ENCODE data around the gene RAPGEF3. TPM values are rescaled to one million over a fixed set of nuclear protein-coding genes. Genes with fewer than 3 reads are reported as not detected.

Gene RAPGEF3
- total RNA-seq, 1 donor from 2014 or later, result 79.4 TPM

- DNase-seq (ENCODE audit: low spot score), result no peak
Observed at GRCh38 chr12:47744005-47744651, 14.6 kb downstream of the RAPGEF3 start.

- DNase-seq (ENCODE audit: low spot score), result no peak
Observed at GRCh38 chr12:47743311-47743860, 15.3 kb downstream of the RAPGEF3 start.

- no peak for DNase-seq (ENCODE audit: low spot score)
Observed at GRCh38 chr12:47742253-47742825, 16.3 kb downstream of the RAPGEF3 start.

DNA sequence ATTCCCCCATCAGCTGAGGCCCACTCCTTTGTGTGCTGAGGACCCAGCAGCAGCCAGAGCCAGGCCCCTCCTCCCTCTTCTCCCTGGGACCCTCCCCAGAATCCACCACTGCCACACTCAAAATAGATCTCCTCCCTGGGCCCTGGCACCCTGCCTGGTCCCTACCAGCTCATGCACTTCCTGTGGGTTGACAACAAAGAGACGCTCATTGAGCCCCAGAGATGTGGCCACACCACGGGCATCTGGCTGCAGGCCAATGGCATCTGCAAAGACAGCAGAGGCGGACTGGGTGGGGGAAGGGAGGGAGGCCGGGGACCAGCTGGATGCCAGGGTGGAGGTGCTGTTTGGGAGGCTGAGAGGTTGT, 17.4 kb downstream of the RAPGEF3 start:
- no peak for DNase-seq (ENCODE audit: low spot score)

DNA sequence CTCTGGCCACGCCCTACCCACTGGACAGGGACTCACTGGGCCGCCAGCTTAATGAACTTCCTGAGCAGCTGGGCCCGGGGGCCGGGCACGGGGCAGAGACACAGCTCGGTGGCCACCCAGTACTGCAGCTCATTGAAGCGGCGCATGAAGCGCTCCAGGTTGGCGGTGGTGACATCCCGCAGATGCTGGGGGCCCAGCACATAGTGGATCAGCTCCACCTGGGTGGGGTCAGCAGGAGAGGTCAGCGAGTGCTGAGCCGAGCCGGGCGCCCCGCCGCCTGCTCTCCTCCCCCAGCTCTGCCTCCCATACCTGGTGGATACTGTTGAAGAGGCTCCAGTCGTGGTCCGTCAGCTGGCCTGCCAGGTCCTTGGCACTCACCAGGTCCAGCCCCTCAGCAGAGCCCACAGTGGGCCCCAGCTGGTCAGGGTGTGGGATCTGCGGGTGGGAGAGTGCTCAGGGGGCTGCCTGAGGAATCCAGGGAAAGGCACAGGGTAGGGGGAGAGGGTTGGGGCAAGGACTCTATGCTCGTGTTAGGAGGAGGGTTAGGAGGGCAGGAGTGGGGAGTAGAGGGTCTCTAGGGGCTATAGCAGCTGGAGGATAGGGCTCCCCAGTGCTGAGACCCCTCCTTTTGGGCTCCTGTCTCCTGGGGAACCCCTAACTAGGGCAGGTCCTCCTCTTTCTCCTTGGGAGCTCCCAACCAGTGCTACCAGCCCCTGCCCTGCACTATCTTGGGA, 17.9 kb downstream of the RAPGEF3 start:
- DNase-seq (ENCODE audit: low spot score), result no peak

DNA sequence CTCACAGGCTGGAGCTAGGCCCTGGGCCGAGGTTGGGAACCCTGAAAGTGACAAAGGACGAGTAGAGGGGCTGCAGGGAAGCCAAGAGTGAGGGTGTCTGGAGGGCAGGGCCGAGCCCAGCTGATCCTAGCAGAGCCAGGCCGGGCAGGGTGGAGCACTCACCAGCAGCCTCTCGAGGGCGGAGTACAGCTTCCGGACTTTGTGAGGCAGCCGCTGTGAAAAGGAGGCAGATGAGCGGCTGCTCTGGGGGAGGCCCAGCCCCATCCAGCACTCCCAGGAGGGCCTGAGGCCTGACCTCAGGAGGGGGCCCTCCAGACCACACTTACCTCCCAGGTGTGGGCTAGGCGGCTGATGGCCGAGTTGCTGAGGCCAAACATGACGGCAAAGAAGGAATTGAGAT, 18.7 kb downstream of the RAPGEF3 start:
- DNase-seq (ENCODE audit: low spot score), result no peak

- no peak for DNase-seq (ENCODE audit: low spot score)
Observed at GRCh38 chr12:47739297-47739696, 19.4 kb downstream of the RAPGEF3 start.

- no peak for DNase-seq (ENCODE audit: low spot score)
Observed at GRCh38 chr12:47737936-47738594, 20.6 kb downstream of the RAPGEF3 start.

- DNase-seq (ENCODE audit: low spot score), result no peak
Observed at GRCh38 chr12:47736877-47737676, 21.6 kb downstream of the RAPGEF3 start.

- DNase-seq (ENCODE audit: low spot score), result no peak
Observed at GRCh38 chr12:47736216-47736615, 22.5 kb downstream of the RAPGEF3 start.

- DNase-seq (ENCODE audit: low spot score), result no peak
Observed at GRCh38 chr12:47735649-47736048, 23.0 kb downstream of the RAPGEF3 start.

- DNase-seq (ENCODE audit: low spot score), result no peak
Observed at GRCh38 chr12:47734725-47735480, 23.8 kb downstream of the RAPGEF3 start.

GRCh38 chr12:47733142-47733541, 25.5 kb downstream of the RAPGEF3 start:
- no peak for DNase-seq (ENCODE audit: low spot score)

- no peak for DNase-seq (ENCODE audit: low spot score)
Observed at GRCh38 chr12:47732504-47732903, 26.2 kb downstream of the RAPGEF3 start.

DNA sequence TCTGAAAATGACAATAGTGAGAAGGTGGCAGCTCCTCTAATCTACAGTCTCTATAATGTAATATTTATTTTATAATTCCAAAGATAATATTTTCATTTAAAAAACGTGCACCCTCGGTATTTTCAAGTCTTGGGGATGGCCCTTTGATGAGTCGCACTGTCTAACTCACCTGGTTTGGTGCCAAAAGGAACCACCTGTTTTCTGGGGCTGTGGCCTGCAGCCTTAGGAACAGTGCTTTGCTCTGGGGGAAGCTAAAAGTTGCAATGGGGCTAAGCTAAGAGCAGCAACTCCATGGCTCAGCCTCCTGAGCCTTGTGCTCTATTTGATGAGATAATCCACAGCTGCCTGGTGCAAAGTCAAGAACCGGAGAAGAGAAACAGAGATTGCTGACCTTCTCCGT, 27.0 kb downstream of the RAPGEF3 start:
- DNase-seq (ENCODE audit: low spot score), result no peak

- DNase-seq (ENCODE audit: low spot score), result no peak
Observed at GRCh38 chr12:47730341-47730744, 28.3 kb downstream of the RAPGEF3 start.

GRCh38 chr12:47729233-47729632, 29.4 kb downstream of the RAPGEF3 start:
- no peak for DNase-seq (ENCODE audit: low spot score)

DNA sequence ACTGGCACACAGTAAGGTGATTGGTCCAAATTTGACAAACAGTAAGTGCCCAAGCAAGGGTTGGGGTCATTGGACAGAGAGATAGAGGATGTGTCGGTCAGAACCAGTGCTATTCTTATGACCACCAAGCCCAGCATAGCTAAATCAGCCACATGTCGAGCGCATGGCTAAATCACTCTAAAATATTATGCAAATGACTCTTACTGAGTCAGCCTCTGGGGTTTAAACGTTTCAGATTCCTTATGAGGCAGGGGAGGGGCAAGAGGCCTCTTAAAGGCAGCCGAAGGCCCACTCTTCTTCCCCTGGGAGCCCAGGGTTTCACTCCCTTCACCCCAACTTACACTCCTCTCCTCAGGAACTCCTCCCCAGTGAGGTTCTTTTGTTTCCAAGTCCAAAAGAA, 32.8 kb downstream of the RAPGEF3 start:
- no peak for DNase-seq (ENCODE audit: low spot score)

- no peak for DNase-seq (ENCODE audit: low spot score)
Observed at GRCh38 chr12:47725091-47725772, 33.4 kb downstream of the RAPGEF3 start, which contains the start of gene ENDOU. TSS of gene ENDOU (minus strand) at chr12:47725490. CDS start at chr12:47725413, 77 bp downstream.

All from mesenteric fat pad (tissue), 1 donor.